HEK293 (cell line): ENCODE results near the gene PSMD5.

ENCODE experiments used
- CTCF ChIA-PET: fragments of 350-600 bp; formaldehyde crosslinking; extraction: SDS; loops from one replicate; lab custom pipeline; 2021; ENCODE audit warnings: antibody characterized with exemption; lab: Yijun Ruan, JAX
- POLR2A ChIA-PET: fragments of 300-600 bp; formaldehyde crosslinking; extraction: SDS; loops from one replicate; lab custom pipeline; 2020; ENCODE audit warnings: antibody characterized with exemption, inconsistent platforms; lab: Yijun Ruan, JAX
- H3K27ac ChIP-seq: fragments of 200-500 bp; sonication (Bioruptor generic); 2 replicates; pipeline ENCODE4 v1.5.1; 2014; ENCODE audit warnings: low read depth, low read length, control low read depth, inconsistent platforms; ENCODE audit errors: extremely low read depth
- H3K36me3 ChIP-seq, 2 experiments: fragments of 200-500 bp in 1 of 2; sonication (Bioruptor generic) in 1 of 2; 1 replicate in 1 of 2; 2 replicates in 1 of 2; pipeline ENCODE4 v1.5.1; 2014 to 2017; ENCODE audit warnings: inconsistent platforms in 2 of 2, low read length in 2 of 2; ENCODE audit not compliant: control insufficient read depth in 2 of 2, insufficient read depth in 1 of 2
- H3K4me1 ChIP-seq: fragments of 200-500 bp; sonication (Bioruptor generic); 2 replicates; pipeline ENCODE4 v1.5.1; 2014; ENCODE audit warnings: mild to moderate bottlenecking, low read length, inconsistent platforms; ENCODE audit not compliant: control insufficient read depth, insufficient read depth
- H3K4me3 ChIP-seq: 2 replicates; pipeline ENCODE4 v1.5.1; 2011; ENCODE audit warnings: low read depth, mild to moderate bottlenecking, control low read depth, low read length, moderate library complexity
- H3K9me3 ChIP-seq: fragments of 200-500 bp; sonication (Bioruptor generic); 2 replicates; pipeline ENCODE4 v1.5.1; 2014; ENCODE audit warnings: low read depth, low read length, inconsistent platforms; ENCODE audit not compliant: control insufficient read depth, insufficient read depth
- EGR2 ChIP-seq: fragments of 450-650 bp; formaldehyde crosslinking; IDR thresholded peaks from 2 replicates; pipeline ENCODE4 v1.5.1; 2016; ENCODE audit warnings: low read depth, missing biosample characterization, missing genetic modification characterization
- HOXD13 ChIP-seq: sonication (generic); formaldehyde crosslinking; IDR thresholded peaks from 2 replicates; pipeline ENCODE4 v1.8.0; 2022; ENCODE audit warnings: missing genetic modification reagents, borderline replicate concordance
- IKZF3 ChIP-seq: fragments of 450-650 bp; IDR thresholded peaks from 2 replicates; pipeline ENCODE4 v1.5.0; 2018; ENCODE audit warnings: missing biosample characterization, mild to moderate bottlenecking, missing genetic modification characterization, moderate library complexity
- REPIN1 ChIP-seq: fragments of 450-650 bp; formaldehyde crosslinking; IDR thresholded peaks from 2 replicates; pipeline ENCODE4 v1.5.1; 2017; ENCODE audit warnings: missing biosample characterization, missing genetic modification characterization, low read depth
- SCRT2 ChIP-seq: fragments of 450-650 bp; formaldehyde crosslinking; IDR thresholded peaks from 2 replicates; pipeline ENCODE4 v1.5.1; 2016; ENCODE audit warnings: missing biosample characterization, missing genetic modification characterization
- SETDB1 ChIP-seq: IDR thresholded peaks from one replicate; pipeline ENCODE4 v1.6.1; 2017; ENCODE audit warnings: mild to moderate bottlenecking, low read length, moderate library complexity, mixed read lengths; ENCODE audit not compliant: insufficient read length
- ZNF132 ChIP-seq: fragments of 450-650 bp; formaldehyde crosslinking; IDR thresholded peaks from 2 replicates; pipeline ENCODE4 v1.5.1; 2017; ENCODE audit warnings: missing biosample characterization, missing genetic modification characterization, borderline replicate concordance
- ZNF202 ChIP-seq: fragments of 450-650 bp; formaldehyde crosslinking; IDR thresholded peaks from 2 replicates; pipeline ENCODE4 v1.5.1; 2016; ENCODE audit warnings: missing biosample characterization, missing genetic modification characterization, borderline replicate concordance
- ZNF248 ChIP-seq: fragments of 450-650 bp; formaldehyde crosslinking; IDR thresholded peaks from 2 replicates; pipeline ENCODE4 v1.5.1; 2017; ENCODE audit warnings: missing biosample characterization, missing genetic modification characterization
- ZNF624 ChIP-seq: fragments of 450-650 bp; formaldehyde crosslinking; IDR thresholded peaks from 2 replicates; pipeline ENCODE4 v1.5.1; 2017; ENCODE audit warnings: missing biosample characterization, missing genetic modification characterization
- ZNF792 ChIP-seq: fragments of 450-650 bp; formaldehyde crosslinking; IDR thresholded peaks from 2 replicates; pipeline ENCODE4 v1.5.1; 2016; ENCODE audit warnings: missing biosample characterization, missing genetic modification characterization
- TF ChIP-seq, protein P1 (sequence below): fragments of 450-650 bp; formaldehyde crosslinking; IDR thresholded peaks from 2 replicates; pipeline ENCODE4 v1.5.1; 2016; ENCODE audit warnings: missing biosample characterization, missing genetic modification characterization
- TF ChIP-seq, protein P2 (sequence below): fragments of 450-650 bp; formaldehyde crosslinking; conservative IDR thresholded peaks from 2 replicates; pipeline ENCODE4 v1.5.1; 2016; ENCODE audit warnings: low read depth, missing biosample characterization, missing genetic modification characterization
- TF ChIP-seq, protein P3 (sequence below): fragments of 450-650 bp; formaldehyde crosslinking; IDR thresholded peaks from 2 replicates; pipeline ENCODE4 v1.5.1; 2016; ENCODE audit warnings: missing biosample characterization, missing genetic modification characterization

PSMD5 gene

DNA sequence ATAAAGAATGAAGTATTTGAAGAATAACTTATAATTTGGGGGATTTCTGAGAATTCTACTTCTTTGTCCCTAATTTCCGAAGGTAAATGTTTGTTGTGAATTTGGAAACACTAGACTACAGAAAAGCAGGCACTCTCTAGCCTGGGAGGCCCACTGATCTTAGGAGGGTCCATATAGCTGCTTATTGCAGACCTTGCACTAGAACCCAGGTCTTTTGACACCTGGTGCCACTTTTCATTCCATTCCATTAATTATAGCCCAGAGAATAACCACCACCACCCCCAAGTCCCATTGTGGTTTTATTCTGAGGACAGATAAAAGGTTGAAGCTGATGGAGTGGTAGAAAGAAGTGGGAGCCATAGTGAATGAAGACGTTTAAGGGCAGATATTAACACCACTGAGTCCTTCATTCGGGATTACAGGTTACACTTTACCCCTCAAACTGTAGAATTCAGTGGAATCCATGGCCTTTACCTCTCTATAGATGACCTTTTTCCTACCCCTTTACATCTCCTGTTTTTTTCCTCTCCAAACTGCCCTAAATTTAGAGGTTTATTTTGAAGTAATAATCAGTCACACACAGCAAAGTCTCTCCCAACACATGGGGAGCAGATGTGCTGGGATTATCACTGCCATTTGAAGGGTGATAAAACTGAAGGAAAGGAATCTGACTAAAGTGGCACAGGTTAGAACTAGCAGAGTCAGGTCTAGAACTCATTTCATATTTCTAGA is 12.0 kb upstream of the PSMD5 start:
- ChIA-PET CTCF (no interaction called here), POLR2A (interaction anchor here (0.8 kb wide), 1 partner anchor 61 kb away, joined by 3 read pairs; no protein-coding TSS in a partner anchor)
- no peaks in the 10 kb centered on the region for H3K9me3 ChIP-seq

GRCh38 chr9:120853198-120853597 is 10.5 kb upstream of the PSMD5 start:
- TF ChIP-seq SCRT2 (tag by site-specific recombination) (no peak), ZNF624 (tag by site-specific recombination) (no peak), ZNF792 (tag by site-specific recombination) (no peak), IKZF3 (tag by site-specific recombination) (no peak), REPIN1 (no peak), EGR2 (tag by site-specific recombination) (no peak), ZNF202 (tag by site-specific recombination) (no peak), ZNF248 (tag by site-specific recombination) (no peak)
- TF ChIP-seq, protein P1, sequence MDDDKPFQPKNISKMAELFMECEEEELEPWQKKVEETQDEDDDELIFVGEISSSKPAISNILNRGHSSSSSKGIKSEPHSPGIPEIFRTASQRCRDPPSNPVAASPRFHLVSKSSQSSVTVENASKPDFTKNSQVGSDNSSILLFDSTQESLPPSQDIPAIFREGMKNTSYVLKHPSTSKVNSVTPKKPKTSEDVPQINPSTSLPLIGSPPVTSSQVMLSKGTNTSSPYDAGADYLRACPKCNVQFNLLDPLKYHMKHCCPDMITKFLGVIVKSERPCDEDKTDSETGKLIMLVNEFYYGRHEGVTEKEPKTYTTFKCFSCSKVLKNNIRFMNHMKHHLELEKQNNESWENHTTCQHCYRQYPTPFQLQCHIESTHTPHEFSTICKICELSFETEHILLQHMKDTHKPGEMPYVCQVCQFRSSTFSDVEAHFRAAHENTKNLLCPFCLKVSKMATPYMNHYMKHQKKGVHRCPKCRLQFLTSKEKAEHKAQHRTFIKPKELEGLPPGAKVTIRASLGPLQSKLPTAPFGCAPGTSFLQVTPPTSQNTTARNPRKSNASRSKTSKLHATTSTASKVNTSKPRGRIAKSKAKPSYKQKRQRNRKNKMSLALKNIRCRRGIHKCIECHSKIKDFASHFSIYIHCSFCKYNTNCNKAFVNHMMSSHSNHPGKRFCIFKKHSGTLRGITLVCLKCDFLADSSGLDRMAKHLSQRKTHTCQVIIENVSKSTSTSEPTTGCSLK (tag by site-specific recombination) = no peak
- TF ChIP-seq, protein P2, sequence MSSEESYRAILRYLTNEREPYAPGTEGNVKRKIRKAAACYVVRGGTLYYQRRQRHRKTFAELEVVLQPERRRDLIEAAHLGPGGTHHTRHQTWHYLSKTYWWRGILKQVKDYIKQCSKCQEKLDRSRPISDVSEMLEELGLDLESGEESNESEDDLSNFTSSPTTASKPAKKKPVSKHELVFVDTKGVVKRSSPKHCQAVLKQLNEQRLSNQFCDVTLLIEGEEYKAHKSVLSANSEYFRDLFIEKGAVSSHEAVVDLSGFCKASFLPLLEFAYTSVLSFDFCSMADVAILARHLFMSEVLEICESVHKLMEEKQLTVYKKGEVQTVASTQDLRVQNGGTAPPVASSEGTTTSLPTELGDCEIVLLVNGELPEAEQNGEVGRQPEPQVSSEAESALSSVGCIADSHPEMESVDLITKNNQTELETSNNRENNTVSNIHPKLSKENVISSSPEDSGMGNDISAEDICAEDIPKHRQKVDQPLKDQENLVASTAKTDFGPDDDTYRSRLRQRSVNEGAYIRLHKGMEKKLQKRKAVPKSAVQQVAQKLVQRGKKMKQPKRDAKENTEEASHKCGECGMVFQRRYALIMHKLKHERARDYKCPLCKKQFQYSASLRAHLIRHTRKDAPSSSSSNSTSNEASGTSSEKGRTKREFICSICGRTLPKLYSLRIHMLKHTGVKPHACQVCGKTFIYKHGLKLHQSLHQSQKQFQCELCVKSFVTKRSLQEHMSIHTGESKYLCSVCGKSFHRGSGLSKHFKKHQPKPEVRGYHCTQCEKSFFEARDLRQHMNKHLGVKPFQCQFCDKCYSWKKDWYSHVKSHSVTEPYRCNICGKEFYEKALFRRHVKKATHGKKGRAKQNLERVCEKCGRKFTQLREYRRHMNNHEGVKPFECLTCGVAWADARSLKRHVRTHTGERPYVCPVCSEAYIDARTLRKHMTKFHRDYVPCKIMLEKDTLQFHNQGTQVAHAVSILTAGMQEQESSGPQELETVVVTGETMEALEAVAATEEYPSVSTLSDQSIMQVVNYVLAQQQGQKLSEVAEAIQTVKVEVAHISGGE (tag by site-specific recombination) = no peak
- TF ChIP-seq, protein P3, sequence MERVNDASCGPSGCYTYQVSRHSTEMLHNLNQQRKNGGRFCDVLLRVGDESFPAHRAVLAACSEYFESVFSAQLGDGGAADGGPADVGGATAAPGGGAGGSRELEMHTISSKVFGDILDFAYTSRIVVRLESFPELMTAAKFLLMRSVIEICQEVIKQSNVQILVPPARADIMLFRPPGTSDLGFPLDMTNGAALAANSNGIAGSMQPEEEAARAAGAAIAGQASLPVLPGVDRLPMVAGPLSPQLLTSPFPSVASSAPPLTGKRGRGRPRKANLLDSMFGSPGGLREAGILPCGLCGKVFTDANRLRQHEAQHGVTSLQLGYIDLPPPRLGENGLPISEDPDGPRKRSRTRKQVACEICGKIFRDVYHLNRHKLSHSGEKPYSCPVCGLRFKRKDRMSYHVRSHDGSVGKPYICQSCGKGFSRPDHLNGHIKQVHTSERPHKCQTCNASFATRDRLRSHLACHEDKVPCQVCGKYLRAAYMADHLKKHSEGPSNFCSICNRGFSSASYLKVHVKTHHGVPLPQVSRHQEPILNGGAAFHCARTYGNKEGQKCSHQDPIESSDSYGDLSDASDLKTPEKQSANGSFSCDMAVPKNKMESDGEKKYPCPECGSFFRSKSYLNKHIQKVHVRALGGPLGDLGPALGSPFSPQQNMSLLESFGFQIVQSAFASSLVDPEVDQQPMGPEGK (tag by site-specific recombination) = no peak
- Histone ChIP-seq H3K36me3 (peaks cover 0 to 11% of the 10 kb centered on the region in 2 experiments; a peak in 1 of 3 replicates), H3K4me1 (no peaks in the 10 kb centered on the region), H3K9me3 (no peaks in the 10 kb centered on the region), H3K27ac (no peak overlapping the region), H3K4me3 (no peak overlapping the region)
- ChIA-PET POLR2A (interaction anchor here (0.6 kb wide), 1 partner anchor 60 kb away, joined by 3 read pairs; the partner anchor contains the start of gene FBXW2), CTCF (interaction anchor here (0.7 to 1.5 kb wide), 2 partner anchors 8 to 10 kb away, joined by 3 read pairs; no protein-coding TSS in a partner anchor)

More for the DNA sequence above, 12.0 kb upstream of the PSMD5 start:
- Histone ChIP-seq H3K4me1 (no peaks in the 10 kb centered on the region), H3K27ac (no peak overlapping the region), H3K4me3 (no peak overlapping the region)
- TF ChIP-seq ZNF132 (no peak), SETDB1 (no peak), HOXD13 (CRISPR knock-in tag) (no peak)
- TF ChIP-seq, all 188 proteins: peak for 0
- H3K36me3 ChIP-seq = peaks cover 0 to 23% of the 10 kb centered on the region in 2 experiments; a peak in 1 of 3 replicates
